IMR-90 (cell line): ENCODE results near the gene SYMPK. TPM values are rescaled to one million over a fixed set of nuclear protein-coding genes. Genes with fewer than 3 reads are reported as not detected.

ENCODE experiments used
- ATAC-seq: fragments of 200-7000 bp; cut with Tn5 transposase; 2 replicates; pipeline ENCODE4 v1.9.1; 2020; ENCODE audit warnings: low read depth, mild to moderate bottlenecking, moderate library complexity
- BruUV-seq: library from RNA; stranded (reverse); fragments of 400-500 nt; replicated peaks from 2 replicates; lab custom pipeline; 2021; lab: Mats Ljungman, UMichigan
- CTCF ChIA-PET: fragments of 300-600 bp; formaldehyde crosslinking; extraction: SDS; loops from one replicate; lab custom pipeline; 2021; ENCODE audit warnings: antibody characterized with exemption; lab: Yijun Ruan, JAX
- POLR2A ChIA-PET: fragments of 300-600 bp; sonication (Branson Sonifier 250); formaldehyde crosslinking; loops from one replicate; lab custom pipeline; 2022; ENCODE audit warnings: antibody characterized with exemption; ENCODE audit not compliant: unreplicated experiment; lab: Charles Lee
- DNase-seq: peaks from one replicate; pipeline ENCODE4 v3.0.0; 2013
- H2AFZ ChIP-seq: replicated peaks from 2 replicates; pipeline ENCODE3; 2013; ENCODE audit warnings: low read length, mild to moderate bottlenecking; ENCODE audit not compliant: poor library complexity
- H2AK5ac ChIP-seq: 2 replicates; pipeline ENCODE4 v1.6.1; 2013; ENCODE audit warnings: low read depth, low read length, inconsistent platforms
- H2AK9ac ChIP-seq: replicated peaks from 2 replicates; pipeline ENCODE3; 2013; ENCODE audit warnings: mild to moderate bottlenecking, low read depth, low read length, moderate library complexity; ENCODE audit not compliant: poor library complexity
- H2BK120ac ChIP-seq: 2 replicates; pipeline ENCODE4 v1.6.1; 2013; ENCODE audit warnings: low read depth, low read length, inconsistent platforms
- H2BK15ac ChIP-seq: 3 replicates; pipeline ENCODE4 v1.6.1; 2013; ENCODE audit warnings: low read depth, low read length, inconsistent platforms
- H2BK20ac ChIP-seq: 2 replicates; pipeline ENCODE4 v1.6.1; 2013; ENCODE audit warnings: low read depth, mild to moderate bottlenecking, inconsistent platforms, low read length, moderate library complexity
- H2BK5ac ChIP-seq: 2 replicates; pipeline ENCODE4 v1.6.1; 2013; ENCODE audit warnings: mild to moderate bottlenecking, low read depth, low read length, inconsistent platforms; ENCODE audit not compliant: poor library complexity, severe bottlenecking
- H3K14ac ChIP-seq: replicated peaks from 2 replicates; pipeline ENCODE4 v1.6.1; 2013; ENCODE audit warnings: low read depth, low read length, inconsistent platforms
- H3K18ac ChIP-seq: 2 replicates; pipeline ENCODE4 v1.6.1; 2013; ENCODE audit warnings: low read depth, low read length, control low read depth
- H3K23ac ChIP-seq: 2 replicates; pipeline ENCODE4 v1.6.1; 2013; ENCODE audit warnings: low read depth, low read length, inconsistent platforms
- H3K27ac ChIP-seq: 2 replicates; pipeline ENCODE4 v1.5.1; 2013; ENCODE audit warnings: mild to moderate bottlenecking, control low read depth, low read length; ENCODE audit not compliant: insufficient read depth
- H3K27me3 ChIP-seq: 2 replicates; pipeline ENCODE4 v1.6.1; 2013; ENCODE audit warnings: low read length; ENCODE audit not compliant: control insufficient read depth, insufficient read depth
- H3K36me3 ChIP-seq: 2 replicates; pipeline ENCODE4 v1.6.1; 2013; ENCODE audit warnings: low read length, mixed read lengths; ENCODE audit not compliant: control insufficient read depth, insufficient read depth
- H3K4ac ChIP-seq: 2 replicates; pipeline ENCODE4 v1.6.1; 2013; ENCODE audit warnings: low read depth, low read length, inconsistent platforms
- H3K4me1 ChIP-seq: 2 replicates; pipeline ENCODE4 v1.6.1; 2013; ENCODE audit warnings: low read length, mixed read lengths; ENCODE audit not compliant: control insufficient read depth, insufficient read depth
- H3K4me2 ChIP-seq: 2 replicates; pipeline ENCODE4 v1.6.1; 2013; ENCODE audit warnings: low read depth, mild to moderate bottlenecking, control low read depth, low read length, moderate library complexity
- H3K4me3 ChIP-seq: 2 replicates; pipeline ENCODE4 v1.5.1; 2013; ENCODE audit warnings: low read depth, mild to moderate bottlenecking, control low read depth, low read length, moderate library complexity; ENCODE audit not compliant: insufficient read depth
- H3K56ac ChIP-seq: 2 replicates; pipeline ENCODE4 v1.6.1; 2013; ENCODE audit warnings: low read length, inconsistent platforms; ENCODE audit not compliant: insufficient read depth; ENCODE audit errors: extremely low read depth
- H3K79me1 ChIP-seq, 2 experiments: 2 replicates each; pipeline ENCODE4 v1.6.1; 2013; ENCODE audit warnings: low read length in 2 of 2, inconsistent platforms in 1 of 2, low read depth in 1 of 2
- H3K9ac ChIP-seq: 2 replicates; pipeline ENCODE4 v1.6.1; 2013; ENCODE audit warnings: low read depth, low read length, control low read depth
- H3K9me1 ChIP-seq: 2 replicates; pipeline ENCODE4 v1.6.1; 2013; ENCODE audit warnings: low read length, inconsistent platforms; ENCODE audit not compliant: insufficient read depth
- H3K9me3 ChIP-seq: 2 replicates; pipeline ENCODE4 v1.6.1; 2013; ENCODE audit warnings: low read length; ENCODE audit not compliant: control insufficient read depth, insufficient read depth
- H4K20me1 ChIP-seq: 2 replicates; pipeline ENCODE4 v1.6.1; 2013; ENCODE audit warnings: low read length, inconsistent platforms; ENCODE audit not compliant: insufficient read depth
- H4K5ac ChIP-seq: 2 replicates; pipeline ENCODE4 v1.6.1; 2013; ENCODE audit warnings: mild to moderate bottlenecking, low read depth, low read length, control low read depth
- H4K8ac ChIP-seq, 2 experiments: 2 replicates each; pipeline ENCODE4 v1.6.1; 2013; ENCODE audit warnings: low read depth in 2 of 2, low read length in 2 of 2, control low read depth in 1 of 2, inconsistent platforms in 1 of 2
- H4K91ac ChIP-seq: 2 replicates; pipeline ENCODE4 v1.6.1; 2013; ENCODE audit warnings: low read depth, low read length, inconsistent platforms; ENCODE audit not compliant: insufficient read depth
- BHLHE40 ChIP-seq: fragments of 150-350 bp; IDR thresholded peaks from 2 replicates; pipeline ENCODE4 v1.6.1; 2016; ENCODE audit warnings: mild to moderate bottlenecking, low read depth, low read length
- CEBPB ChIP-seq: IDR thresholded peaks from 2 replicates; pipeline ENCODE4 v1.6.1; 2012; ENCODE audit warnings: low read depth, low read length, improper control_type of control experiment
- CHD1 ChIP-seq: IDR thresholded peaks from 2 replicates; pipeline ENCODE4 v1.6.1; 2012; ENCODE audit warnings: low read depth, low read length, improper control_type of control experiment
- CTCF ChIP-seq: conservative IDR thresholded peaks from 2 replicates; pipeline ENCODE4 v1.5.1; 2012; ENCODE audit warnings: mild to moderate bottlenecking, low read depth, low read length, improper control_type of control experiment
- FOS ChIP-seq: fragments of 150-350 bp; IDR thresholded peaks from 2 replicates; pipeline ENCODE4 v1.6.1; 2016; ENCODE audit warnings: low read depth, low read length
- MAZ ChIP-seq: IDR thresholded peaks from 2 replicates; pipeline ENCODE4 v1.6.1; 2012; ENCODE audit warnings: low read depth, mild to moderate bottlenecking, low read length, improper control_type of control experiment, moderate library complexity, borderline replicate concordance
- MXI1 ChIP-seq: IDR thresholded peaks from 2 replicates; pipeline ENCODE4 v1.6.1; 2012; ENCODE audit warnings: low read depth, mild to moderate bottlenecking, low read length, moderate library complexity, borderline replicate concordance
- POLR2A ChIP-seq: IDR thresholded peaks from 2 replicates; pipeline ENCODE4 v1.6.1; 2012; ENCODE audit warnings: mild to moderate bottlenecking, low read depth, low read length
- RCOR1 ChIP-seq: IDR thresholded peaks from 2 replicates; pipeline ENCODE4 v1.6.1; 2012; ENCODE audit warnings: mild to moderate bottlenecking, low read length, improper control_type of control experiment; ENCODE audit not compliant: insufficient replicate concordance
- SMC3 ChIP-seq: fragments of 150-350 bp; IDR thresholded peaks from 2 replicates; pipeline ENCODE4 v1.6.1; 2016; ENCODE audit warnings: low read depth, mild to moderate bottlenecking, antibody characterized with exemption, low read length, moderate library complexity
- USF2 ChIP-seq: fragments of 150-350 bp; IDR thresholded peaks from 2 replicates; pipeline ENCODE4 v1.6.1; 2017; ENCODE audit warnings: mild to moderate bottlenecking, antibody characterized with exemption, low read length, low read depth
- WGBS, 2 experiments: methylation state at CpG; one replicate each; pipeline versions ENCODE4 v1.1.5 to v1.1.7; 2013; ENCODE audit warnings: missing lambda C conversion rate in 2 of 2; ENCODE audit not compliant: insufficient read length in 1 of 2; ENCODE audit errors: extremely low coverage in 2 of 2; 5-methylcytosine and 5-hydroxymethylcytosine counted together
- dilution Hi-C: fragments of 300-500 bp; cut with HindIII; formaldehyde crosslinking; loops from one replicate; pipeline ENCODE4 v1.14.3; 2018; ENCODE audit warnings: low sequenced_read_pairs; ENCODE audit not compliant: unreplicated experiment
- in situ Hi-C: fragments of 300-500 bp; cut with MboI; formaldehyde crosslinking; loops from 3 replicates; pipeline ENCODE4 v1.14.3; 2019; ENCODE audit warnings: low sequenced_read_pairs, inconsistent platforms, mixed read lengths
- intact Hi-C: fragments of 100-400 bp; cut with micrococcal nuclease; formaldehyde crosslinking; loops from 2 replicates; pipeline ENCODE4 v1.10.0; 2022
- polyA plus RNA-seq, 3 experiments: library from polyadenylated mRNA; depleted of rRNA; stranded (reverse); fragments of >200 nt; gene quantifications; 2 replicates each; pipeline ENCODE4 v1.2.3, GENCODE V29; 2012; ENCODE audit warnings: low replicate concordance in 1 of 3
- total RNA-seq: library from RNA; depleted of rRNA; stranded (reverse); fragments of >200 nt; gene quantifications from 2 replicates; pipeline ENCODE4 v1.2.3, GENCODE V29; 2012
- TF ChIP-seq, protein P1 (sequence below): fragments of 150-350 bp; IDR thresholded peaks from 2 replicates; pipeline ENCODE4 v1.6.1; 2016; ENCODE audit warnings: low read depth, mild to moderate bottlenecking, low read length, moderate library complexity, borderline replicate concordance

The SYMPK gene
- total and polyA plus RNA-seq, 2 of the 4 experiments (the other 2 are of a cell fraction), result 35.3 to 71.5 TPM

DNA sequence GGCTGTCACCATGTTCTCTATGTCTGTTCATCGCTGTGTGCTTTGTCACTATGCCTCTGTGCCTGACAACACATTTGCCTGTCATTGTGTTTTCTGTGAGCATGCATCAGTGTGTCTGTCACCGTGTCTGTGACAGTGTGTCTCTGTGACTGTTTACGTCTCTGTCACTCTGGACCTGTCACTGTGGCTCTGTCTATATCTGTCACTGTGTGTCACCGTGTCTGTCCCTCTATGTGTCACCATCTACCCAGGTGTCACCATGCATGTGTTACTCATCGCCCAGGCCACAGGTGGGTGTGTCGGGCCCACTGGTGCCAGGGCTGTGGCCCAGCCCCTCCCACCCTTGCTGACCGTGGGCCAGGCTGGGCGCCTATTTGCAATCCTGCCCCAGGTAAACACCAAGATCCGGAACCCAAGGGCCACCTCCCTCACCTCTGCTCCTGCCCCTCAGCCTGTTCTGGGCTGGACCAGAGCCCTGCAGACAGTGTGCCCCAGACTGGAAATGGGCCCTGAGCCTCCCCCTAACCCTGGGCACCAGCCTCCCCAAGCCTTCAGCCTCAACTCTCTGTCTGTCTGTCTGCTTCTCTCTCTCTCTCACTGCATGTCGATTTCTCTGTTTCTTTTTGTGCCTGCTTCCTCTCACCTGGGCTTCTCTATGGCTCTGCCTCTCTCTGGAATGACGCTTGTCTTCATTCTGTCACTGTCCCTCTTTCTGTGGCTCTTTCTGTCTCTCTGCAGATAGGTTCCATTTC is 15.3 kb upstream of the SYMPK start:
- H3K27ac ChIP-seq, result no peak overlapping the region
- no TSS peak for BruUV-seq
- in situ Hi-C loops (no loop called here), dilution Hi-C loops (no loop called here), intact Hi-C loops (no loop called here)
- H4K5ac ChIP-seq, result no peak overlapping the region
- no peak overlapping the region for H3K4ac ChIP-seq
- no peaks in the 10 kb centered on the region for H3K36me3 ChIP-seq
- no peak for TF ChIP-seq MAZ
- no peak for TF ChIP-seq CHD1
- no peak for TF ChIP-seq USF2
- no peak for TF ChIP-seq FOS
- TF ChIP-seq, protein P1, sequence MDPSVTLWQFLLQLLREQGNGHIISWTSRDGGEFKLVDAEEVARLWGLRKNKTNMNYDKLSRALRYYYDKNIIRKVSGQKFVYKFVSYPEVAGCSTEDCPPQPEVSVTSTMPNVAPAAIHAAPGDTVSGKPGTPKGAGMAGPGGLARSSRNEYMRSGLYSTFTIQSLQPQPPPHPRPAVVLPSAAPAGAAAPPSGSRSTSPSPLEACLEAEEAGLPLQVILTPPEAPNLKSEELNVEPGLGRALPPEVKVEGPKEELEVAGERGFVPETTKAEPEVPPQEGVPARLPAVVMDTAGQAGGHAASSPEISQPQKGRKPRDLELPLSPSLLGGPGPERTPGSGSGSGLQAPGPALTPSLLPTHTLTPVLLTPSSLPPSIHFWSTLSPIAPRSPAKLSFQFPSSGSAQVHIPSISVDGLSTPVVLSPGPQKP, result no peak
- no peak for TF ChIP-seq MXI1
- TF ChIP-seq RCOR1, result no peak
- TF ChIP-seq BHLHE40, result no peak
- no peak for TF ChIP-seq SMC3
- TF ChIP-seq CEBPB, result no peak
- no peak for TF ChIP-seq CTCF
- TF ChIP-seq POLR2A, result no peak
- H3K4me2 ChIP-seq, result no peak overlapping the region
- no peak overlapping the region for H2BK20ac ChIP-seq
- DNase-seq (no peak), ATAC-seq (no peak)
- no peak overlapping the region; the same call in 1 of the 2 replicates for H2AK5ac ChIP-seq
- no peak overlapping the region for H3K23ac ChIP-seq
- no peak overlapping the region for H3K14ac ChIP-seq
- H2BK15ac ChIP-seq, result no peak overlapping the region
- peak overlapping the region; percentile 34 for H2AFZ ChIP-seq
- peaks cover 4% of the 10 kb centered on the region; the same call in 1 of the 2 replicates for H3K4me1 ChIP-seq
- H3K79me1 ChIP-seq, result peaks cover 3 to 4% of the 10 kb centered on the region in 2 experiments; a peak in 2 of 4 replicates
- H3K9me3 ChIP-seq, result no peaks in the 10 kb centered on the region
- ChIA-PET POLR2A (no interaction called here), CTCF (no interaction called here)
- H4K20me1 ChIP-seq, result peaks cover 4% of the 10 kb centered on the region
- WGBS, 2 experiments, result 77% methylated on average over 7 of the region's 11 CpGs; no CpG with 5 or more reads in 1 of the 2 experiments
- no peak overlapping the region for H2BK120ac ChIP-seq
- H2AK9ac ChIP-seq, result no peak overlapping the region
- no peak overlapping the region for H3K18ac ChIP-seq
- H3K9me1 ChIP-seq, result no peaks in the 10 kb centered on the region
- H2BK5ac ChIP-seq, result no peak overlapping the region
- H3K56ac ChIP-seq, result no peak overlapping the region
- H3K9ac ChIP-seq, result no peak overlapping the region
- H4K91ac ChIP-seq, result no peak overlapping the region
- no peak overlapping the region for H4K8ac ChIP-seq
- no peak overlapping the region for H3K4me3 ChIP-seq
- H3K27me3 ChIP-seq, result peaks cover 21% of the 10 kb centered on the region
